Neutrophil (primary cell): ENCODE data around the gene PAXX.

Experiments
- H3K27ac ChIP-seq: fragments of 200-600 bp; sonication (generic); 2 replicates; pipeline ENCODE4 v1.5.1; 2016; ENCODE audit warnings: mild to moderate bottlenecking, moderate library complexity
- H3K27me3 ChIP-seq: fragments of 200-600 bp; sonication (generic); 2 replicates; pipeline ENCODE4 v1.6.0; 2016; ENCODE audit warnings: mild to moderate bottlenecking
- H3K36me3 ChIP-seq: fragments of 200-600 bp; sonication (generic); 2 replicates; pipeline ENCODE4 v1.5.1; 2017
- H3K4me1 ChIP-seq, 2 experiments: fragments of 200-600 bp in 1 of 2; sonication (generic) in 1 of 2; 1 replicate in 1 of 2; 2 replicates in 1 of 2; pipeline versions ENCODE4 v1.5.1 to v1.6.1; 2013 to 2016; ENCODE audit warnings: low read depth in 1 of 2, low read length in 1 of 2, mild to moderate bottlenecking in 1 of 2, moderate library complexity in 1 of 2; ENCODE audit not compliant: control insufficient read depth in 1 of 2, insufficient read depth in 1 of 2
- H3K4me3 ChIP-seq, 2 experiments: fragments of 200-600 bp in 1 of 2; sonication (generic) in 1 of 2; 1 replicate in 1 of 2; 2 replicates in 1 of 2; pipeline ENCODE4 v1.5.1; 2013 to 2016; ENCODE audit warnings: low read depth in 1 of 2, low read length in 1 of 2, mild to moderate bottlenecking in 1 of 2, moderate library complexity in 1 of 2
- H3K9me3 ChIP-seq: fragments of 200-600 bp; sonication (generic); 2 replicates; pipeline ENCODE4 v1.5.1; 2016
- CTCF ChIP-seq: fragments of 200-600 bp; sonication (generic); IDR thresholded peaks from 2 replicates; pipeline ENCODE4 v1.5.1; 2016; ENCODE audit warnings: antibody characterized with exemption

Gene PAXX

GRCh38 chr9:137027369-137028262 lies 35.4 kb downstream of the PAXX start, which contains the start of gene ABCA2:
TSS of gene ABCA2 (minus strand) at chr9:137028237. CDS start at chr9:137028140, 97 bp downstream.
- H3K4me3 ChIP-seq: peak within 1 kb of the TSS; percentile 83 to 86
- H3K9me3 ChIP-seq: no peaks in the 10 kb centered on the region
- peaks cover 20% of the 10 kb centered on the region for H3K36me3 ChIP-seq
- H3K27ac ChIP-seq: peak within 1 kb of the TSS; percentile 91
- H3K27me3 ChIP-seq: peaks cover 10% of the 10 kb centered on the region
- peaks cover 44 to 49% of the 10 kb centered on the region in 2 experiments for H3K4me1 ChIP-seq
- no peak for TF ChIP-seq CTCF

GRCh38 chr9:137028263-137029057 lies 36.2 kb downstream of the PAXX start:
- H3K4me1 ChIP-seq: peaks cover 53 to 57% of the 10 kb centered on the region in 2 experiments
- peaks cover 10% of the 10 kb centered on the region for H3K27me3 ChIP-seq
- peak; percentile 67 for TF ChIP-seq CTCF
- no peaks in the 10 kb centered on the region for H3K9me3 ChIP-seq
- peaks cover 17% of the 10 kb centered on the region for H3K36me3 ChIP-seq
- H3K27ac ChIP-seq: peak overlapping the region; percentile 91
- peak overlapping the region; percentile 83 to 86 for H3K4me3 ChIP-seq

- H3K27ac ChIP-seq: peak overlapping the region; percentile 91
- peaks cover 59 to 64% of the 10 kb centered on the region in 2 experiments for H3K4me1 ChIP-seq
- H3K9me3 ChIP-seq: no peaks in the 10 kb centered on the region
- peaks cover 10% of the 10 kb centered on the region for H3K27me3 ChIP-seq
- peaks cover 12% of the 10 kb centered on the region for H3K36me3 ChIP-seq
- H3K4me3 ChIP-seq: peak overlapping the region; percentile 83 to 86
- TF ChIP-seq CTCF: peak; percentile 92
Observed at GRCh38 chr9:137029058-137029936, 37.1 kb downstream of the PAXX start.

GRCh38 chr9:137030006-137030405 lies 37.8 kb downstream of the PAXX start:
- Histone ChIP-seq H3K36me3 (peaks cover 17% of the 10 kb centered on the region), H3K4me1 (peaks cover 66 to 71% of the 10 kb centered on the region in 2 experiments), H3K9me3 (no peaks in the 10 kb centered on the region), H3K27ac (peak overlapping the region; percentile 91), H3K27me3 (peaks cover 10% of the 10 kb centered on the region), H3K4me3 (peak overlapping the region; percentile 83 to 86)
- no peak for TF ChIP-seq CTCF
